Activated CD4-positive, alpha-beta T cell treated with anti-CD3 and anti-CD28 coated beads, Interleukin-2, Interleukin-6, amounts not matched to agents 100 ng/mL and 50 ng/mL, durations not matched to agents 16 hours and 8 hours (primary cell): ENCODE results near the gene NECTIN2.
"Not testable (repeated sequence)": the region's sequence is repeated elsewhere in the genome, so short reads cannot be mapped to it uniquely, and the experiment has no call there.

ENCODE experiments used
- DNase-seq: peaks from one replicate; pipeline ENCODE4 v3.0.0-alpha.2; 2020

Gene NECTIN2

DNA sequence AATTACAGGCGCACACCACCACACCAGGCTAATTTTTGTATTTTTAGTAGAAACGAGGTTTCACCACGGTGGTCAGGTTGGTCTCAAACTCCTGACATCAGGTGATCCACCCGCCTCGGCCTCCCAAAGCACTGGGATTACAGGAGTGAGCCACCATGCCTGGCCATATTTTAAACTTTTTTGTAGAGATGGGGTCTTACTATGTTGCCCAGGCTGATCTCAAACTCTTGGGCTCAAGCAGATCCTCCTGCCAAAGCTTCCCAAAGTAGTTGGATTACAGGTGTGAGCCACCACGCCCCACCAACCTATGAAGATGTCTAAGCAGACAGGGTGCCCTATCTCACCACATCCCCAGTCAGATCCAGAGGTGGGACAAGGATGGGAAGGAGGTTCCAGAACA, 65.8 kb downstream of the NECTIN2 start:
- DNase-seq, result not testable (repeated sequence)

- no peak for DNase-seq
Observed at GRCh38 chr19:44912854-44913253, 66.8 kb downstream of the NECTIN2 start.

DNA sequence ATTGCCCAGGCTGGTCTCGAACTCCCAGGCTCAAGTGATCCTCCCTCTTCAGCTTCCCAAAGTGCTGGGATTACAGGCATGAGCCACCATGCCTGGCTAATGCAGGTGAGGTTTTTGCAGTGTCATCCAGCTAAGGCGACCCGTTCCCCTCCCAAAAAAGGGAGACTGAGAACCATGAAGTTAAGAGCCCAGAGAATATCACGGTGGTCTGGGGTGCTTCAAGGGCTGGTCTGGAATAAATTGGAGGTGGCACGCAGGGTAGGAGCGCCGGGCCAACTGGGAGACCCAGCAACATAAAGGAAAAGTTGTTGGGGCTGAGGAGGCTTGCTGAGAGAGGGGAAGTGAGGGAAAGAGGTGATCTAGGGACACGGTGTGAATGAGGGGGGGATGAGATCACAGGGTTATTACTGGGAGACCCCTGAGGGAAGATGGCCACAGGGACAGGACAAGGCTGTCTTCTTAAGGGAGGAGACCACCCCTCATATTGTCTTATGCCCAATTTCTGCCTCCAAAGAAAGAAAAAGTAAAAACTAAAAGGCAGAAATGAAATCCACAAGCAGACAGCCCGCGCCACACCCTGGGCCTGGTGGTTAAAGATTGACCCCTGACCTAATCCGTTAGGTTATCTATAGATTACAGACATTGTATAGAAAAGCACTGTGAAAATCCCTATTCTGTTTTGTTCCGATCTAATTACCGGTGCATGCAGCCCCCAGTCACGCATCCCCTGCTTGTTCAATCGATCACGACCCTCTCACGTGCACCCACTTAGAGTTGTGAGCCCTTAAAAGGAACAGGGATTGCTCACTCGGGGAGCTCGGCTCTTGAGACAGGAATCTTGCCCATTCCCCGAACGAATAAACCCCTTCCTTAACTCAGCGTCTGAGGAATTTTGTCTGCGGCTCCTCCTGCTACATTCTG, 67.7 kb downstream of the NECTIN2 start:
- not testable (repeated sequence) for DNase-seq

DNA sequence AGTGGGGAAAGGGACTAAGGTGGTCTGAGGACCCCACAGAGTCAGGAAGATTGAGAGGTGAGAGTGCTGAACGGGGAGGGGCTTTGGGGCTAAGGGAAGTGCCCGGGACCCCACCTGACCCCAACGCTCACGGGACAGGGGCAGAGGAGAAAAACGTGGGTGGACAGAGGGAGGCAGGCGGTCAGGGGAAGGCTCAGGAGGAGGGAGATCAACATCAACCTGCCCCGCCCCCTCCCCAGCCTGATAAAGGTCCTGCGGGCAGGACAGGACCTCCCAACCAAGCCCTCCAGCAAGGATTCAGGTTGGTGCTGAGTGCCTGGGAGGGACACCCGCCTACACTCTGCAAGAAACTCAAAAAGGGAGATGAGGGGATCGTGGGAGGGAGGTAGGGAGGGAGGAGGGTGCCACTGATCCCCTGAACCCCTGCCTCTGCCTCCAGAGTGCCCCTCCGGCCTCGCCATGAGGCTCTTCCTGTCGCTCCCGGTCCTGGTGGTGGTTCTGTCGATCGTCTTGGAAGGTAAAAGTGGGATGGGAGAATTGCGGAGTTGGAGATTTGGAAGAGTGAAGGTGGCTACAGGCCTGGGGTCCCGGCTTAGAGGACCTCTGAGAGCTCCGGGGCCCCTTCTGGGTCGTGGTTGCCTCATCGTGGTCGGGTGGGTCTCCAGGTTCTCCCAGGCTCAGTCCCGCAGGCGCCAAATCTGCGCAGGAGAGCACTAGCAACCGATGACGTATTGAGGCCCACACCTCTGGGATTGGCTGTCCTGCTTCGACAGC, 68.5 kb downstream of the NECTIN2 start, which contains the start of gene APOC1:
Gene APOC1 (plus strand): TSS at position 176 of the 774 bp plus-strand sequence. CDS start 284 bp downstream, at position 460.
- peak; percentile 91 for DNase-seq

DNA sequence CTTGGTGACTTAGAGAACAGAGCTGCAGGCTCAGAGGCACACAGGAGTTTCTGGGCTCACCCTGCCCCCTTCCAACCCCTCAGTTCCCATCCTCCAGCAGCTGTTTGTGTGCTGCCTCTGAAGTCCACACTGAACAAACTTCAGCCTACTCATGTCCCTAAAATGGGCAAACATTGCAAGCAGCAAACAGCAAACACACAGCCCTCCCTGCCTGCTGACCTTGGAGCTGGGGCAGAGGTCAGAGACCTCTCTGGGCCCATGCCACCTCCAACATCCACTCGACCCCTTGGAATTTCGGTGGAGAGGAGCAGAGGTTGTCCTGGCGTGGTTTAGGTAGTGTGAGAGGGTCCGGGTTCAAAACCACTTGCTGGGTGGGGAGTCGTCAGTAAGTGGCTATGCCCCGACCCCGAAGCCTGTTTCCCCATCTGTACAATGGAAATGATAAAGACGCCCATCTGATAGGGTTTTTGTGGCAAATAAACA, 78.2 kb downstream of the NECTIN2 start:
- no peak for DNase-seq

DNA sequence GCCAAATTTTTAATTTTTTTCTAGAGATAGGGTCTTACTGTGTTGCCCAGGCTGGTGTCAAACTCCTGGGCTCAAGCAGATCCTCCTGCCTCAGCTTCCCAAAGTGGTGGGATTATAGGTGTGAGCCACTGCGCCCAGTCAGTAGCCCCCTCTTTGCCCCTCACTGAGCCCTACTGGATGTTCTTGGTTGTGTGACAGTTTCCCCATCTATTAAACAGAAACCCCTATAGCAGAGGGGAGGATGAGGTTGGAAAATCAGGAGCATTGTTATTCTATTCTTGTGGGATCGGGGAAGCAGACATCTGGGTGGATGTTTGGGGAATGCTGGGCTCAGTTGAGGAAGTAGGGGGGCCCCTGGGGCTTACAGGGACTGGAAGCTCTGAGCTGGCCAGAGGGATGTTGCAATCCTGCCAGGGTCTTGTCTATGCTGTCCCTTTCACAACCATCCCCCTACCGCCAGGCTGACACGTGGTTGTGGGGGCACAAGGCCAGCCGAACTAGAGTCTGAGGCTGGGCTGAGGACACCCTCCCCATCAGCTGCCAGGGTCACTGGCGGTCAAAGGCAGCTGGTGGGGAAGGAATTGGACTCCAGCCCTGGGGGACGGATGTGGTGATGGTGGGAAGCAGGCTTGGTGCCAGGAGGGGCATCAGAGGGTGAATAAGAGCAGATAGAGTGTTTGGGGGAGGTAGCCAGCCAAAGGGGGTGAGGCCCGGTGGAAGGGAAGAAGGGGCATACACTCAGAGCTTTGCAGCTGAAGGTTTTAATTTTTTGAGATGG, 79.2 kb downstream of the NECTIN2 start:
- DNase-seq, result no peak

DNA sequence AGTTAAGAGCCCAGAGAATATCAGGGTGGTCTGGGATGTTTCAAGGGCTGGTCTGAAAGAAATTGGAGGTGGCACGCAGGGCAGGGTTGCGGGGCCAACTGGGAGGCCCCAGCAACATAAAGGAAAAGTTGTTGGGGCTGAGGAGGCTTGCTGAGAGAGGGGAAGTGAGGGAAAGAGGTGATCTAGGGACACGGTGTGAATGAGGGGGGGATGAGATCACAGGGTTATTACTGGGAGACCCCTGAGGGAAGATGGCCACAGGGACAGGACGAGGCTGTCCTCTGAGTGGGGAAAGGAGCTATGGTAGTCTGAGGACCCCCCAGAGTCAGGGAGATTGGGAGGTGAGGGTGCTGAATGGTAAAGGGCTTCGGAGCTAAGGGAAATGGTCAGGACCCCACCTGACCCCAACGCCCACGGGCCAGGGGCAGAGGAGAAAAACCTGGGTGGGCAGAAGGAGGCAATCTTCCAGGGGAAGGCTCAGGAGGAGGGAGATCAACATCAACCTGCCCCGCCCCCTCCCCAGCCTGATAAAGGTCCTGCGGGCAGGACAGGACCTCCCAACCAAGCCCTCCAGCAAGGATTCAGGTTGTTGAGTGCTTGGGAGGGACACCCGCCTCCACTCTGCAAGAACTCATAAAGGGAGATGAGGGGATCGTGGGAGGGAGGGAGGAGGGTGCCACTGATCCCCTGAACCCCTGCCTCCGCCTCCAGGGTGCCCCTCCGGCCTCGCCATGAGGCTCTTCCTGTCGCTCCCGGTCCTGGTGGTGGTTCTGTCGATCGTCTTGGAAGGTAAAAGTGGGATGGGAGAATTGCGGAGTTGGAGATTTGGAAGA, 80.4 kb downstream of the NECTIN2 start:
- DNase-seq, result not testable (repeated sequence)

- no peak for DNase-seq
Observed at GRCh38 chr19:44927746-44928145, 81.6 kb downstream of the NECTIN2 start.

GRCh38 chr19:44930088-44930487, 84.0 kb downstream of the NECTIN2 start:
- no peak for DNase-seq

GRCh38 chr19:44931541-44931940, 85.4 kb downstream of the NECTIN2 start:
- no peak for DNase-seq
